Trophoblast cell (in vitro differentiated cells and primary cell): ENCODE data around the gene PLAAT2.
"Not testable (repeated sequence)": the region's sequence is repeated elsewhere in the genome, so short reads cannot be mapped to it uniquely, and the experiment has no call there.

ENCODE experiments used
- DNase-seq, 2 donors: peaks; one replicate each; pipeline ENCODE4 v3.0.0-alpha.2; 2016
- H2AFZ ChIP-seq: 2 replicates; pipeline ENCODE4 v1.6.1; 2013; ENCODE audit warnings: low read length, moderate library complexity, mild to moderate bottlenecking; ENCODE audit not compliant: insufficient read depth, poor library complexity
- H2AK5ac ChIP-seq: 2 replicates; pipeline ENCODE4 v1.6.1; 2013; ENCODE audit warnings: mild to moderate bottlenecking, low read length
- H2BK120ac ChIP-seq: 2 replicates; pipeline ENCODE4 v1.6.1; 2013; ENCODE audit warnings: low read length, mild to moderate bottlenecking, moderate library complexity; ENCODE audit not compliant: insufficient read depth, poor library complexity
- H2BK12ac ChIP-seq: 2 replicates; pipeline ENCODE4 v1.6.1; 2013; ENCODE audit warnings: mild to moderate bottlenecking, low read length, moderate library complexity
- H2BK5ac ChIP-seq: 2 replicates; pipeline ENCODE4 v1.6.1; 2013; ENCODE audit warnings: low read length, low read depth, moderate library complexity, mild to moderate bottlenecking; ENCODE audit not compliant: poor library complexity
- H3K14ac ChIP-seq: 2 replicates; pipeline ENCODE4 v1.6.1; 2013; ENCODE audit warnings: mild to moderate bottlenecking, low read length
- H3K18ac ChIP-seq: 2 replicates; pipeline ENCODE4 v1.6.1; 2013; ENCODE audit warnings: mild to moderate bottlenecking, low read length
- H3K23ac ChIP-seq: 2 replicates; pipeline ENCODE4 v1.6.1; 2013; ENCODE audit warnings: low read length
- H3K27ac ChIP-seq: 2 replicates; pipeline ENCODE4 v1.5.1; 2013; ENCODE audit warnings: low read depth, mild to moderate bottlenecking, inconsistent platforms, low read length, moderate library complexity
- H3K27me3 ChIP-seq: 2 replicates; pipeline ENCODE4 v1.6.1; 2013; ENCODE audit warnings: inconsistent platforms, mild to moderate bottlenecking, low read length, moderate library complexity; ENCODE audit not compliant: insufficient read depth
- H3K36me3 ChIP-seq, 2 experiments: 1 replicate in 1 of 2; 2 replicates in 1 of 2; pipeline ENCODE4 v1.6.1; 2013; ENCODE audit warnings: low read length in 2 of 2, mild to moderate bottlenecking in 2 of 2, moderate library complexity in 1 of 2; ENCODE audit not compliant: insufficient read depth in 2 of 2, control insufficient read depth in 1 of 2
- H3K4ac ChIP-seq: 2 replicates; pipeline ENCODE4 v1.6.1; 2013; ENCODE audit warnings: low read depth, mild to moderate bottlenecking, low read length, moderate library complexity
- H3K4me1 ChIP-seq, 2 experiments: 1 replicate in 1 of 2; 2 replicates in 1 of 2; pipeline ENCODE4 v1.6.1; 2013; ENCODE audit warnings: low read length in 2 of 2, mild to moderate bottlenecking in 2 of 2, moderate library complexity in 1 of 2; ENCODE audit not compliant: insufficient read depth in 2 of 2, control insufficient read depth in 1 of 2
- H3K4me2 ChIP-seq: 2 replicates; pipeline ENCODE4 v1.6.1; 2013; ENCODE audit warnings: inconsistent platforms, mild to moderate bottlenecking, low read length, moderate library complexity
- H3K4me3 ChIP-seq: 2 replicates; pipeline ENCODE4 v1.5.1; 2013; ENCODE audit warnings: mild to moderate bottlenecking, low read depth, low read length, inconsistent platforms
- H3K79me1 ChIP-seq: one replicate; pipeline ENCODE4 v1.6.1; 2013; ENCODE audit warnings: low read length
- H3K79me2 ChIP-seq: 2 replicates; pipeline ENCODE4 v1.6.1; 2013; ENCODE audit warnings: low read length, mild to moderate bottlenecking; ENCODE audit not compliant: control insufficient read depth, insufficient read depth, poor library complexity
- H3K9ac ChIP-seq: 2 replicates; pipeline ENCODE4 v1.6.1; 2013; ENCODE audit warnings: mild to moderate bottlenecking, low read length
- H3K9me3 ChIP-seq: 2 replicates; pipeline ENCODE4 v1.6.1; 2013; ENCODE audit warnings: low read depth, mild to moderate bottlenecking, control low read depth, inconsistent platforms, low read length; ENCODE audit not compliant: insufficient read depth
- H4K12ac ChIP-seq: 2 replicates; pipeline ENCODE4 v1.6.1; 2013; ENCODE audit warnings: low read depth, mild to moderate bottlenecking, low read length, moderate library complexity
- H4K8ac ChIP-seq: 2 replicates; pipeline ENCODE4 v1.6.1; 2013; ENCODE audit warnings: low read depth, mild to moderate bottlenecking, low read length, moderate library complexity
- H4K91ac ChIP-seq: one replicate; pipeline ENCODE4 v1.6.1; 2013; ENCODE audit warnings: low read depth, mild to moderate bottlenecking, low read length, moderate library complexity
- WGBS: extraction: QIAGEN DNeasy Blood & Tissue Kit; methylation state at CpG from one replicate; pipeline ENCODE4 v1.1.7; 2013; ENCODE audit warnings: missing lambda C conversion rate; ENCODE audit not compliant: insufficient read length, insufficient coverage; ENCODE audit errors: extremely low coverage; 5-methylcytosine and 5-hydroxymethylcytosine counted together

The PLAAT2 gene

DNA sequence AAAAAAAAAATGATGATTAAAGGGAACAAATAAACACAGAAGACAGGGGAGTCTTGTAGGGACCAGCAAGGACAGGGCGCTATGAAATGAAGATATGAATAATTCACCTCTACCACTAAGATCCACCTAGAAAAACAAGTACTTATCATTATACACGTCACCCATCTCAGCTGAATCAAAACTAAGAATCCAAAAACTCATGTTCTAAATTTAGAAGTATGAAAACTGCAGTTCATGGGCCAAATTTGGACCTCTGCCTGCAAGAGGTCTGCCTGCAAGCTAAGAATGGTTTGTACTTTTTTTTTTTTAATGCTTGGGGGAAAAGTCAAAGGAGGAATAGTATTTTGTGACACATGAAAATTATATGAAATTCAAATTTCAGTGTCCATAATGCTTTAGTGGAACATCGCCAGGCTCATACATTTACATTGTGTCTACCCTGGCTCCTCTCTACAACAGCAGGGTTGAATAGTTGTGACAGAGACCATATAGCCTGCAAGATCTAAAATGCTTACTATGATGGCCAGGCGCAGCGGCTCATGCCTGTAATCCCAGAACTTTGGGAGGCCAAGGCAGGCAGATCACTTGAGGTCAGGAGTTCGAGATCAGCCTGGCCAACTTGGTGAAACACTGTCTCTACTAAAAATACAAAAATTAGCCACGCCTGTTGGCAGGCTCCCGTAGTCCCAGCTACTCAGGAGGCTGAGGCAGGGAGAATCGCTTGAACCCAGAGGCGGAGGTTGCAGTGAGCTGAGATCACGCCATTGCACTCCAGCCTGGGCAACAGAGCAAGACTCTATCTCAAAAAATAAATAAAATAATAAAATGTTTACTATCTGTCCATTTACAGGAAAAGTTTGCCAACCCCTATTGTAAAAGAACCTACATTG lies 39.4 kb upstream of the PLAAT2 start:
- H3K18ac ChIP-seq, H2BK12ac ChIP-seq, H3K4me1 ChIP-seq, H3K36me3 ChIP-seq, DNase-seq, H4K91ac ChIP-seq, H2AK5ac ChIP-seq, H4K8ac ChIP-seq, H2BK120ac ChIP-seq, H2AFZ ChIP-seq, H4K12ac ChIP-seq, H3K23ac ChIP-seq, H3K27me3 ChIP-seq, H2BK5ac ChIP-seq, H3K79me2 ChIP-seq, H3K4ac ChIP-seq, H3K4me2 ChIP-seq, H3K9ac ChIP-seq, H3K79me1 ChIP-seq, H3K4me3 ChIP-seq, H3K14ac ChIP-seq, H3K27ac ChIP-seq, H3K9me3 ChIP-seq: not testable (repeated sequence)
- no CpG with 5 or more reads among the region's 11 CpGs for WGBS

DNA sequence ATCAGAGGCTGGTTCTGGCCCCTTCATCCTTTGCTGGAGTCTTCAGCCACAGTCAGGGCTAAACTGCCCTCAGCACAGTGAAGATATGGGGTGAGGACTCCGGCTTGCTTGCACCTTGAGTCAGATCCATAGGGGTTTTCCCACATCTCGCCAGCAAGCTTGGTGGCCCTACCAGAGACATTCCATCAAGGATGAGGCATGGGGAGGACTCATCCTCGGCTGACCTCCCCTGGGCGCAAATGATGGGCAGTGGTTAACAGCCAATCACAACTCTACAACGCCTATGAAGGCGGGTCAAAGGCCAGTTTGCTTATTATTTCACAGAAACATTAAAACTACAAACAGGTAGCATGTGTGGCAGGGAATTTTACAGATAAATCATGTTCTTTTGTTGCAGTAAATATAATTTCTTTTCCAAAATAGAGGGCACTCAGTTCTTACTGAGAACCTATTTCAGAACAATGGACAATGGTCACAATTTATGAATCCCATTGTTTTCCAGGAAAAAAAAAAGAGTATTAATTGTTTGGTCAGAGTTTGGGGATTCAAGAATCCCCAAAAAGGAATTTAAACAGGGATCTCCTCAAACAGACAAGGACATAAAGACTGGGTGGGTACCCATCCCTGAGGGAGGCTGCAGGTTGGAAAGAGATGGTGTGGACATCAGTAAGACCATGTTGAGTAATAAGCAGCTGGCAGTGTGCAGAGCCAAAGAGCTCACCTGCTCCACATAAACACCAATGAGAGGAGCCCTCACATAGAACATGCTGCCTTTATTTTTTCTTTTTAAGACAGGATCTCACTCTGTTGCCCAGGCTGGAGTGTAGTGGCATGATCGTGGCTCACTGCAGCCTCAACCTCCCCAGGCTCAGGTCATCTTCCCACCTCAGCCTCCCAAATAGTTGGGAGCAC lies 36.3 kb upstream of the PLAAT2 start:
- Histone ChIP-seq H4K91ac (no peak overlapping the region), H3K9ac (no peak overlapping the region), H3K4me3 (no peak overlapping the region), H3K14ac (no peak overlapping the region), H3K18ac (no peak overlapping the region), H2BK5ac (no peak overlapping the region), H3K4me1 (no peaks in the 10 kb centered on the region), H2AFZ (no peak overlapping the region), H4K8ac (no peak overlapping the region), H3K27ac (no peak overlapping the region), H3K79me1 (no peaks in the 10 kb centered on the region), H4K12ac (no peak overlapping the region), H2AK5ac (no peak overlapping the region), H2BK120ac (no peak overlapping the region), H3K4ac (no peak overlapping the region), H3K4me2 (no peak overlapping the region), H3K9me3 (no peaks in the 10 kb centered on the region), H3K27me3 (no peaks in the 10 kb centered on the region), H3K79me2 (no peaks in the 10 kb centered on the region), H2BK12ac (no peak overlapping the region), H3K23ac (no peak overlapping the region), H3K36me3 (peaks cover 0 to 2% of the 10 kb centered on the region in 2 experiments)
- peak; percentile 92 to 94 for DNase-seq
- WGBS = no CpG with 5 or more reads among the region's 7 CpGs

DNA sequence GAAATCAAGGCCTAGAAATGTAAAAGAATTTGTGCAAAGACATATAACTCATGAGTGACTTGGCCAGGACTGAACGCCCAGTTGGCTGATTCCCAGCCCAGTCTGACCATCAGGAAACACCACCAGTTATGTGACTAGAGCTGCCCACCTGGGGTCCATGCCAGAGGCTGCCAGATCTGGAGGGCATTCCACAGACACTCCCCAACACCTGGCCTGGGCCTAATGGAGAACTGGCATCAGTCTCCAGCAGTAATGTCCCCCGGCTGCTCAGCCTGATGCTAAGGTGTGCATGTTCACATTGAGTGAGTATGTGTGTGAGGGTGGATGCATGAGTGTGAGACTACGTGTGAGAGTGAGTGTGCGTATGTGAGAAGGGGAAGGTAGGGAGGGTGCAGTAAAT lies 35.4 kb upstream of the PLAAT2 start:
- Histone ChIP-seq H3K14ac (no peak overlapping the region), H3K36me3 (peaks cover 0 to 2% of the 10 kb centered on the region in 2 experiments), H3K4me1 (no peaks in the 10 kb centered on the region), H4K8ac (no peak overlapping the region), H3K9me3 (no peaks in the 10 kb centered on the region), H2AK5ac (no peak overlapping the region), H3K18ac (no peak overlapping the region), H3K23ac (no peak overlapping the region), H4K91ac (no peak overlapping the region), H3K4me3 (no peak overlapping the region), H3K4ac (no peak overlapping the region), H4K12ac (no peak overlapping the region), H3K27ac (no peak overlapping the region), H2BK120ac (no peak overlapping the region), H2BK12ac (no peak overlapping the region), H3K79me2 (no peaks in the 10 kb centered on the region), H2BK5ac (no peak overlapping the region), H3K27me3 (no peaks in the 10 kb centered on the region), H3K4me2 (no peak overlapping the region), H2AFZ (no peak overlapping the region), H3K79me1 (no peaks in the 10 kb centered on the region), H3K9ac (no peak overlapping the region)
- no peak for DNase-seq
- WGBS = 100% methylated on average over 2 of the region's 4 CpGs

DNA sequence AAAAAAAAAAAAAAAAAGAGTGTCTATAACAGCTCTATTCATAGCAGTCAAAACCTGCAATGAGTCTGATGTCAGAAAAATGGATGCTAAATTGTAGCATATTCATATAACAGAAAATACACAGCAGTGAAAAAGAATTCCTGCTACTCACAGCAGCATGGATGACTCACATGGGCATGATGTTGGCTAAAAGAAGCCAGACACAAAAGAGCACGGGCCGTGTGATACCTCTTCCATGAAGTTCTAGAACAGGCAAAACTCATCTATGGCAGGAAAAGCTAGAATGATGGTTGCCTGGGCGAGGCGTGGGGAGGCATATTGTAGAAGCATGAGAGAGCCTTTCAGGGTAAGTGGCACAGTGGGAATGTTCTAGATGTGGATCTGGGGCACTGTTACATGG lies 32.1 kb upstream of the PLAAT2 start:
- H3K79me2 ChIP-seq = no peaks in the 10 kb centered on the region
- H3K23ac ChIP-seq = no peak overlapping the region
- H2AFZ ChIP-seq = no peak overlapping the region
- H3K27ac ChIP-seq = no peak overlapping the region
- H3K14ac ChIP-seq = no peak overlapping the region
- peak in 1 of 2 donors; percentile 34 for DNase-seq
- WGBS = no CpG with 5 or more reads among the region's 4 CpGs
- no peak overlapping the region for H3K4me3 ChIP-seq
- no peak overlapping the region for H2BK5ac ChIP-seq
- H2AK5ac ChIP-seq = no peak overlapping the region
- no peak overlapping the region for H3K4me2 ChIP-seq
- peaks cover 2 to 5% of the 10 kb centered on the region in 2 experiments for H3K36me3 ChIP-seq
- no peak overlapping the region for H4K12ac ChIP-seq
- H3K9ac ChIP-seq = no peak overlapping the region
- H3K27me3 ChIP-seq = no peaks in the 10 kb centered on the region
- H3K4ac ChIP-seq = no peak overlapping the region
- no peak overlapping the region for H2BK12ac ChIP-seq
- H2BK120ac ChIP-seq = no peak overlapping the region
- H3K4me1 ChIP-seq = no peaks in the 10 kb centered on the region
- no peaks in the 10 kb centered on the region for H3K79me1 ChIP-seq
- H4K8ac ChIP-seq = no peak overlapping the region
- H3K18ac ChIP-seq = no peak overlapping the region
- no peak overlapping the region for H4K91ac ChIP-seq
- H3K9me3 ChIP-seq = no peaks in the 10 kb centered on the region
